ENCODE results near the gene DZIP3. TPM values are rescaled to one million over a fixed set of nuclear protein-coding genes. Genes with fewer than 3 reads are reported as not detected.

Gene DZIP3
- total and polyA plus RNA-seq, 2 experiments from 2014 or later, result 5.4 to 6.5 TPM

GRCh38 chr3:108555966-108556581, 33.4 kb upstream of the DZIP3 start:
- H3K4me1 ChIP-seq (ENCODE audit: insufficient read depth), result peaks cover 8% of the 10 kb centered on the region
- H3K36me3 ChIP-seq (ENCODE audit: low read depth), result no peaks in the 10 kb centered on the region; the same call in 1 of the 2 replicates
- H3K27ac ChIP-seq, result no peak overlapping the region
- no peaks in the 10 kb centered on the region for H3K27me3 ChIP-seq (replicated peaks; ENCODE audit: insufficient read depth)
- H3K9me3 ChIP-seq (ENCODE audit: low read depth), result no peaks in the 10 kb centered on the region
- H3K9me2 ChIP-seq (ENCODE audit: insufficient read depth), result no peaks in the 10 kb centered on the region
- H3K4me2 ChIP-seq (ENCODE audit: unreplicated experiment), result no peak overlapping the region
- H3K79me2 ChIP-seq (ENCODE audit: insufficient read depth), result no peaks in the 10 kb centered on the region
- no peak for TF ChIP-seq EZH2phosphoT487 (IDR thresholded peaks at IDR 0.05; ENCODE audit: insufficient read depth, low read depth)
- no peak for TF ChIP-seq EZH2 (IDR thresholded peaks at IDR 0.05; ENCODE audit: insufficient read depth, poor library complexity, severe bottlenecking)
- H4K20me1 ChIP-seq (ENCODE audit: insufficient read depth), result no peaks in the 10 kb centered on the region
- WGBS, 2 experiments (ENCODE audit: low coverage in 1 of 2, low lambda C conversion rate in 2 of 2, missing lambda C conversion rate in 2 of 2), result 79% methylated on average over 2 of the region's 2 CpGs
- H3K4me3 ChIP-seq, result no peak overlapping the region
- H2AFZ ChIP-seq, result no peak overlapping the region
- DNase-seq, result no peak
- in situ Hi-C loops (cut with MboI), result loop anchor here (25.0 kb wide), 1 partner anchor 1319 kb away; no protein-coding TSS in a partner anchor
- no peaks in the 10 kb centered on the region for H3F3A ChIP-seq (ENCODE audit: insufficient read depth)
- H3K9ac ChIP-seq, result no peak overlapping the region

- no peaks in the 10 kb centered on the region for H3K9me3 ChIP-seq (ENCODE audit: low read depth)
- H3K79me2 ChIP-seq (ENCODE audit: insufficient read depth), result no peaks in the 10 kb centered on the region
- H2AFZ ChIP-seq, result no peak overlapping the region
- in situ Hi-C loops (cut with MboI), result loop anchor here (25.0 kb wide), 1 partner anchor 1325 kb away; no protein-coding TSS in a partner anchor
- WGBS, 2 experiments (ENCODE audit: low coverage in 1 of 2, low lambda C conversion rate in 2 of 2, missing lambda C conversion rate in 2 of 2), result 96 to 99% methylated on average over 2 of the region's 2 CpGs
- H3K9ac ChIP-seq, result no peak overlapping the region
- no peak overlapping the region for H3K27ac ChIP-seq
- H3K27me3 ChIP-seq (replicated peaks; ENCODE audit: insufficient read depth), result no peaks in the 10 kb centered on the region
- no peaks in the 10 kb centered on the region for H3K36me3 ChIP-seq (ENCODE audit: low read depth)
- no peak overlapping the region for H3K4me2 ChIP-seq (ENCODE audit: unreplicated experiment)
- H4K20me1 ChIP-seq (ENCODE audit: insufficient read depth), result no peaks in the 10 kb centered on the region
- DNase-seq, result no peak
- no peaks in the 10 kb centered on the region for H3F3A ChIP-seq (ENCODE audit: insufficient read depth)
- TF ChIP-seq EZH2phosphoT487 (IDR thresholded peaks at IDR 0.05; ENCODE audit: insufficient read depth, low read depth) (no peak), EZH2 (IDR thresholded peaks at IDR 0.05; ENCODE audit: insufficient read depth, poor library complexity, severe bottlenecking) (no peak)
- H3K4me1 ChIP-seq (ENCODE audit: insufficient read depth), result no peaks in the 10 kb centered on the region
- no peaks in the 10 kb centered on the region for H3K9me2 ChIP-seq (ENCODE audit: insufficient read depth)
- no peak overlapping the region for H3K4me3 ChIP-seq
Observed at GRCh38 chr3:108562565-108562964, 27.0 kb upstream of the DZIP3 start.

DNA sequence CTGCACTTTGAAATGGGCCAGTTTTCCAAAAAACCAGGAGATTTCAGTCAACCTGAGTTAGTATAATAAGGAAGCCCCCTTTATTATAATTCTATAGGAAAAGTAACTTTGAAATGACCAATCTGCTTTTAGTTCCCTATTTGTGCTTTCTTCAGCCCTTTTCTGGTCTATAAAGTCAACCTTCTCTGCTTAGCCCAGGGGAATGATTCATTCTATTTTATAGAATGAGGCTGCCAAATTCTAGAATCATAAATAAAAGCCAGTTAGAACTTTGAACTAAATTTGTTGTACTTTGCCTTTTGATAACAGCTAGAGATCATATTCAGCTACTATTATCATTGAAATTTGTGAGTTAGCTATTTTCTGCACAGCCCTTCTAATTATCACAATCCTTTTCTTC, 25.0 kb upstream of the DZIP3 start:
- DNase-seq, result peak; percentile 9
- in situ Hi-C loops (cut with MboI), result loop anchor here (25.0 kb wide), 1 partner anchor 1327 kb away; no protein-coding TSS in a partner anchor
- no peaks in the 10 kb centered on the region for H3F3A ChIP-seq (ENCODE audit: insufficient read depth)

GRCh38 chr3:108565506-108565905, 24.0 kb upstream of the DZIP3 start:
- Histone ChIP-seq H3K79me2 (ENCODE audit: insufficient read depth) (no peaks in the 10 kb centered on the region), H3K4me1 (ENCODE audit: insufficient read depth) (no peaks in the 10 kb centered on the region), H3K4me3 (no peak overlapping the region), H3K27me3 (replicated peaks; ENCODE audit: insufficient read depth) (no peaks in the 10 kb centered on the region), H3K27ac (no peak overlapping the region), H3K4me2 (ENCODE audit: unreplicated experiment) (no peak overlapping the region), H3K36me3 (ENCODE audit: low read depth) (no peaks in the 10 kb centered on the region), H3K9me2 (ENCODE audit: insufficient read depth) (no peaks in the 10 kb centered on the region), H3K9me3 (ENCODE audit: low read depth) (no peaks in the 10 kb centered on the region), H3K9ac (no peak overlapping the region), H2AFZ (no peak overlapping the region), H3F3A (ENCODE audit: insufficient read depth) (no peaks in the 10 kb centered on the region), H4K20me1 (ENCODE audit: insufficient read depth) (no peaks in the 10 kb centered on the region)
- 97% methylated on average over 3 of the region's 3 CpGs for WGBS, 2 experiments (ENCODE audit: low coverage in 1 of 2, low lambda C conversion rate in 2 of 2, missing lambda C conversion rate in 2 of 2)
- TF ChIP-seq EZH2 (IDR thresholded peaks at IDR 0.05; ENCODE audit: insufficient read depth, poor library complexity, severe bottlenecking), result no peak
- TF ChIP-seq EZH2phosphoT487 (IDR thresholded peaks at IDR 0.05; ENCODE audit: insufficient read depth, low read depth), result no peak
- in situ Hi-C loops (cut with MboI), result loop anchor here (25.0 kb wide), 1 partner anchor 1328 kb away; no protein-coding TSS in a partner anchor
- DNase-seq, result no peak

More for the DNA sequence above, 25.0 kb upstream of the DZIP3 start:
- no peaks in the 10 kb centered on the region for H3K27me3 ChIP-seq (replicated peaks; ENCODE audit: insufficient read depth)
- no peaks in the 10 kb centered on the region for H4K20me1 ChIP-seq (ENCODE audit: insufficient read depth)
- no peaks in the 10 kb centered on the region for H3K79me2 ChIP-seq (ENCODE audit: insufficient read depth)
- TF ChIP-seq EZH2 (IDR thresholded peaks at IDR 0.05; ENCODE audit: insufficient read depth, poor library complexity, severe bottlenecking) (no peak), EZH2phosphoT487 (IDR thresholded peaks at IDR 0.05; ENCODE audit: insufficient read depth, low read depth) (no peak)
- H3K27ac ChIP-seq, result no peak overlapping the region
- no peak overlapping the region for H2AFZ ChIP-seq
- H3K4me2 ChIP-seq (ENCODE audit: unreplicated experiment), result no peak overlapping the region
- H3K4me1 ChIP-seq (ENCODE audit: insufficient read depth), result no peaks in the 10 kb centered on the region
- no peaks in the 10 kb centered on the region for H3K9me2 ChIP-seq (ENCODE audit: insufficient read depth)
- H3K4me3 ChIP-seq, result no peak overlapping the region
- H3K36me3 ChIP-seq (ENCODE audit: low read depth), result no peaks in the 10 kb centered on the region
- no peaks in the 10 kb centered on the region for H3K9me3 ChIP-seq (ENCODE audit: low read depth)
- H3K9ac ChIP-seq, result no peak overlapping the region

Data from GM23248 (cell line).